ENCODE data around the gene MYO1G. TPM values are rescaled to one million over a fixed set of nuclear protein-coding genes. Genes with fewer than 3 reads are reported as not detected.

MYO1G gene
- total and polyA plus RNA-seq, 4 donors, result 0.56 to 3.9 (median 2.1) TPM

GRCh38 chr7:44998153-44998871 lies 19.5 kb upstream of the MYO1G start:
- H3K9me3 ChIP-seq (ENCODE audit: control insufficient read depth in 4 of 4, low read length in 3 of 4), result no peaks in the 10 kb centered on the region
- WGBS, result 94% methylated on average over 4 of the region's 4 CpGs
- no peak overlapping the region for H3K4me3 ChIP-seq (ENCODE audit: low read depth in 1 of 3, low read length in 3 of 3)
- no peak overlapping the region for H3K9ac ChIP-seq (ENCODE audit: low read depth in 1 of 2, low read length in 2 of 2)
- DNase-seq (ENCODE audit: low spot score), result no peak
- TF ChIP-seq JUND (IDR thresholded peaks at IDR 0.05) (no peak), CTCF (IDR thresholded peaks at IDR 0.05; ENCODE audit: low read depth, low read length, missing input control) (no peak), RXRA (IDR thresholded peaks at IDR 0.05) (no peak), TAF1 (conservative IDR thresholded peaks at IDR 0.05) (no peak), YY1 (IDR thresholded peaks at IDR 0.05) (no peak), NR2F2 (IDR thresholded peaks at IDR 0.05) (no peak), RAD21 (IDR thresholded peaks at IDR 0.05) (no peak), GABPA (IDR thresholded peaks at IDR 0.05 in 1 of 2, conservative IDR thresholded peaks at IDR 0.05 in 1 of 2) (no peak), ATF3 (IDR thresholded peaks at IDR 0.05) (no peak), HNF4A (conservative IDR thresholded peaks at IDR 0.05) (no peak), FOXA2 (IDR thresholded peaks at IDR 0.05) (no peak), SP1 (IDR thresholded peaks at IDR 0.05) (no peak), MAX (IDR thresholded peaks at IDR 0.05) (no peak), EGR1 (IDR thresholded peaks at IDR 0.05; ENCODE audit: low read depth in 2 of 2) (no peak), ZBTB33 (IDR thresholded peaks at IDR 0.05) (no peak), FOXA1 (IDR thresholded peaks at IDR 0.05) (no peak), REST (IDR thresholded peaks at IDR 0.05) (no peak)
- H3K27ac ChIP-seq (ENCODE audit: low read depth in 1 of 2, low read length in 2 of 2), result no peak overlapping the region
- no peaks in the 10 kb centered on the region for H3K36me3 ChIP-seq (ENCODE audit: control insufficient read depth in 4 of 4, insufficient read depth in 3 of 4, low read depth in 1 of 4, low read length in 3 of 4)
- peaks cover 0 to 16% (median 11%) of the 10 kb centered on the region in 4 donors for H3K4me1 ChIP-seq (ENCODE audit: control insufficient read depth in 4 of 4, insufficient read depth in 4 of 4, low read length in 3 of 4)
- no peaks in the 10 kb centered on the region for H3K27me3 ChIP-seq (ENCODE audit: control insufficient read depth in 4 of 4, insufficient read depth in 4 of 4, low read length in 3 of 4)

Data from liver (tissue), 9 donors.